ENCODE measurements around the gene ITPK1.

GRCh38 chr14:93084402-93084801 lies 31.3 kb downstream of the ITPK1 start:
- TF ChIP-seq ZNF8 (CRISPR knock-in tag; IDR thresholded peaks at IDR 0.05) (no peak), SNAI2 (CRISPR knock-in tag; IDR thresholded peaks at IDR 0.05) (no peak), ZFP3 (CRISPR knock-in tag; IDR thresholded peaks at IDR 0.05) (no peak), ZFP30 (CRISPR knock-in tag; IDR thresholded peaks at IDR 0.05) (no peak)
